ENCODE data around the gene FXYD3. TPM values are rescaled to one million over a fixed set of nuclear protein-coding genes. Genes with fewer than 3 reads are reported as not detected.

Gene FXYD3
- total RNA-seq, 1 donor from 2014 or later = not detected

DNA sequence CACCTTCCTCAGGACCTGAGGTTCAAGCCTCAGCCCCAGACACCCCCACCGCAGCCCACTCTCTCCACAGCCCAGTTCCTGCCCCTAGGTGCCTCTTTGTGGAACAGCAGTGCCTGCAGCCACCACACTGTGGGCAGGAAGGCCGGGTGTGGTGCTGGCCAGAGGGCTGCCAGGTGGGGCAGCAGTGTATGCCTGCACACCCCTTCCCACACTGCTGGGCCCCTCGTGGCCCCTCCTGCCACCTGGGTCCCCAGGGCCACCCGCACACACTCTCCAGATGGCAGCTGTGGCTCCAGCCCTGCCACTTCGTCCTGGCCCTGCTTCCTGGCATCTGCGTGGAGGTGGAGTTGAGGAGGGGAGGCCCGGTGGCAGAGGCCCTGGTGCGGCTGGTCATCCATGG, 39.0 kb upstream of the FXYD3 start:
- no peak overlapping the region for H3K4me3 Mint-ChIP-seq
- intact Hi-C loops (cut with micrococcal nuclease) = no loop called here
- no peaks in the 10 kb centered on the region for H3K27me3 Mint-ChIP-seq (ENCODE audit: insufficient read depth)
- H3K4me1 Mint-ChIP-seq (ENCODE audit: low read depth) = no peaks in the 10 kb centered on the region
- DNase-seq (ENCODE audit: low spot score) = no peak
- no peak overlapping the region for H3K27ac Mint-ChIP-seq
- H3K36me3 Mint-ChIP-seq (ENCODE audit: low read depth) = no peaks in the 10 kb centered on the region
- no peaks in the 10 kb centered on the region for H3K9me3 Mint-ChIP-seq

DNA sequence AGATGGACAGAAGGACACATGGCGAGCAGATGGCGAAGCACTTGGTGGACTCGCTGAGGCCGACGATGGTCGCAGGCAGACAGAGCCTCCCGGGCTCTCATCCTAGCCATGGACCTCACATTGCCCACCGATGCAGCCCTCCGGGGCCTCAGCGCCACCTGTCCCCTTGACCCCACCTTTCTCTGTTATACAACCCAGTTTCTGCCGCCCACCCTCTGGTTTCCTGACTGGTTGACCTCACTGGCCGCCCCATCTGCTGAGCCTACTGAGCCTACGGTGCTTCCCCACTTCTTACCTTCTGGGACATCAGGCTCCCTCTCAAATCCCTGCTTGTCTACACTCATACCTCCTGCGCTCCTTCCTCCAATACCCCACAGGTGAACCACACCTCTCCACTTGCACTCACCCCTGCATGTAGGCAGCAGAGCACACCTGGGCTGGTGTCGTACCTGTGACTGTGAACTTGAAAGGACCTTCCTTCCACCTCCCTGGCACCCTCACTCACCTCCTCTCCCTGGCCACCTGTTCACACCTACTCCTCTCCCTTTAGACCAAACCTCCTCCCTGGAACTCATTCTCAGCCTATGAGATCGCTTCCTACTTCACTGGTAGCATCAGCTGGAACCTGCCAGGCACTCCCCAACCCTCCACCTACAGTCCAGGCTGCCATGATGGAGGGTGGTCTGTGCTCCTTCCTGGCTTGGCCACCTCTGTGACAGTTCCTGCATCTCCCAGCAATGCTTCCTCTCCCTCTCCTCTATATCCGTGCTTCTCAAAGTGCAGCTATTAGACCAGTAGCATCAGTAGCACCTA, 38.0 kb upstream of the FXYD3 start:
- Mint-ChIP-seq H3K9me3 (no peaks in the 10 kb centered on the region), H3K36me3 (ENCODE audit: low read depth) (no peaks in the 10 kb centered on the region), H3K4me3 (no peak overlapping the region), H3K4me1 (ENCODE audit: low read depth) (no peaks in the 10 kb centered on the region), H3K27me3 (ENCODE audit: insufficient read depth) (no peaks in the 10 kb centered on the region), H3K27ac (no peak overlapping the region)
- no peak for DNase-seq (ENCODE audit: low spot score)
- intact Hi-C loops (cut with micrococcal nuclease) = no loop called here

DNA sequence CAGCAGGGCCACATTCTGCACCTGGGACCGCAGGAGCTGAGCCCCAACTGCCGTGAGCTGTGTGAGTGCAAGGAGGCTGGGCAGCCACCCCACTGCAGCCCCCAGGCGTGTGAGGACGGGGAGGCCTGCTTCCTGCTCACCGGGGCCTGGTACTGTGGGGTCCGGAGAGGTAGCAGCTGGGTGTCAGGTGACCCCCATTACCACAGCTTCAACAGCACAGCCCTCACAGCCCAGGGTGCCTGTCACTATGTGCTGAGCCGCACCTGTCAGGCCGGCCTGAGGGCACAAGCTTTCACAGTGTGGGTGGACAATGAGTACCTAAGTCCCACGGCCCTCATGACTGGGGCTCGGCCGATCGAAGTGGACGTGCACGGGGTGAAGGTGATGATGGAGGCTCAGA, 35.8 kb upstream of the FXYD3 start:
- Mint-ChIP-seq H3K4me3 (no peak overlapping the region), H3K27ac (no peak overlapping the region), H3K9me3 (no peaks in the 10 kb centered on the region), H3K4me1 (ENCODE audit: low read depth) (no peaks in the 10 kb centered on the region), H3K27me3 (ENCODE audit: insufficient read depth) (no peaks in the 10 kb centered on the region), H3K36me3 (ENCODE audit: low read depth) (no peaks in the 10 kb centered on the region)
- no peak for DNase-seq (ENCODE audit: low spot score)
- intact Hi-C loops (cut with micrococcal nuclease) = no loop called here

DNA sequence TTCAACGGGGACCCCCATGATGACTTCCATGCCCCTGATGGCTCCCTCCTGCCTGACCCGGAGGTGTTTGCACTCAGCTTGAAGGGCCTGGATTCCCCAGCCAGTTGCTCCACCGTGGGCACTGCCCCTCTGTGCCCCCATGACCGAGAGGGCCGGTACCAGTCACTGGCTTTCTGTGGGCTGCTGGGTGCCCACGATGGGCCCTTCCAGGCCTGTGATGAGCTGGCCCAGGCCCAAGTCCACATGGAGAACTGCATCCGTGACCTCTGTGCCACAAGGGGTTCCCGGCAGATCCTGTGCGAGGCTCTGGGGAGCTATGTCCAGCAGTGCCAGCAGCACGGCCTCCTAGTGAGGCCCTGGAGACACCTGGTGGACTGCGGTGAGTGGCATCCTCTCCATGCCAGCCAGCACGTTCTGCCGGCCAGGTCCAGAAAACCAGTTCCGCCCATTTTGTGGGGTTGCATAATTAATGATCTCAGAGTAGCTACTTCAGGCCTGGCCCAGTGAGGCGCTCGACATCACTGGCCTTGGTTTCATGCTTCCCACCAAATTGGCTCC, 34.9 kb upstream of the FXYD3 start:
- no peaks in the 10 kb centered on the region for H3K36me3 Mint-ChIP-seq (ENCODE audit: low read depth)
- no peak overlapping the region for H3K4me3 Mint-ChIP-seq
- intact Hi-C loops (cut with micrococcal nuclease) = no loop called here
- no peaks in the 10 kb centered on the region for H3K9me3 Mint-ChIP-seq
- no peak for DNase-seq (ENCODE audit: low spot score)
- no peaks in the 10 kb centered on the region for H3K27me3 Mint-ChIP-seq (ENCODE audit: insufficient read depth)
- no peak overlapping the region for H3K27ac Mint-ChIP-seq
- no peaks in the 10 kb centered on the region for H3K4me1 Mint-ChIP-seq (ENCODE audit: low read depth)

- no peaks in the 10 kb centered on the region for H3K27me3 Mint-ChIP-seq (ENCODE audit: insufficient read depth)
- DNase-seq (ENCODE audit: low spot score) = no peak
- H3K27ac Mint-ChIP-seq = no peak overlapping the region
- H3K36me3 Mint-ChIP-seq (ENCODE audit: low read depth) = no peaks in the 10 kb centered on the region
- no peak overlapping the region for H3K4me3 Mint-ChIP-seq
- intact Hi-C loops (cut with micrococcal nuclease) = no loop called here
- H3K4me1 Mint-ChIP-seq (ENCODE audit: low read depth) = no peaks in the 10 kb centered on the region
- H3K9me3 Mint-ChIP-seq = no peaks in the 10 kb centered on the region
Measured at GRCh38 chr19:35081201-35081600, 34.4 kb upstream of the FXYD3 start.

DNA sequence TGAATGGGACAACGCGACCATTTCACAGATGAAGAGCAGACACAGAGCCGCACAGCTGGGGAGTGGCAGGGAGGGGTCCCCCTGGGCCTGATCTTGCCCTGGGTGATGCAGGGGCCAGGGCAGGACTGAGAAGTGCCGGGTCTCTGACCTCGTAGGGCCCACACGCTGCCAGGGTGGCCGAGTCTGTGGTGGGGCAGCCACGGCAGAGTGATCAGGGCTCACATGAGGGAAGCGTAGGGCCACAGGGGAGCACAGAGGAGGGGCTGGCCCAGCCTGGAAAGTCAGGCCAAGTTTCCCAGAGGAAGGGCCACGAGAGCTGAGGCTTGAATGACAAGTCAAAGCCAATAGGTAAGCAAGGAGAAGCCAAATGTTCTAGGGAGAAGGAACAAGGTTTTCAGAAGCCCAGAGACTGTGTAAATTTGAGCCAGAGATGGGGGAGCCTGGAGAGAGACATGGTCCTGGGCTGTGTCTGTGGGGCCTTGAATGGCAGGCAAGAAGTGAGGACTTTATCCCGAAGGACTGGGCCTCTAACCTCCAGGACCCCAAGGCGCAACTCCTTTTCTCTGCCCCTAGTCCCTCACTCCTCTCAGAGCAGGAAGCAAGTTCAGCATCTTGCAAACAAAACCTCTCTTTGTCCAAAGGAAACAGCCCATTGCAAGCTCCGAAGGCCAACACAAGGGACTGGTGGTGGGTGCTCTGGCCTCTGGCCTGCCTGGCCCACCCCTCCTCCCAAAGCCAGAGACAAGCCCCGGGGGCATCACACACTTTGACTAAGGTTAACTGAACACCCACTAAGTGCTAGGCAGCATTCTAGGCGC, 31.7 kb upstream of the FXYD3 start:
- H3K36me3 Mint-ChIP-seq (ENCODE audit: low read depth) = no peaks in the 10 kb centered on the region
- no peak overlapping the region for H3K4me3 Mint-ChIP-seq
- no peak overlapping the region for H3K27ac Mint-ChIP-seq
- no peaks in the 10 kb centered on the region for H3K4me1 Mint-ChIP-seq (ENCODE audit: low read depth)
- intact Hi-C loops (cut with micrococcal nuclease) = no loop called here
- no peaks in the 10 kb centered on the region for H3K9me3 Mint-ChIP-seq
- H3K27me3 Mint-ChIP-seq (ENCODE audit: insufficient read depth) = no peaks in the 10 kb centered on the region
- no peak for DNase-seq (ENCODE audit: low spot score)

DNA sequence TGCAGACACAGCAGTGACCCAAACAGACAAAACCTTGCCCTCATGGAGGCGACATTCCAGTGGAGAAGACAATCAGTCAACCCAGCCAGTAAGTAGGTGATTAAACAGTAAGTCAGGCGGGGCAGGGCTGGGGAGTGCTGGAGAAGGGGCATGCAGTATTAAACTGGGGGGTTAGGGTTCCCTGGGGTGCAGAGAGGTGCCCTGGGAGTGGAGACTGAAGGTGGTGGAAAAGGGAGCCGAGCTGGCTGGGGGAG, 31.2 kb upstream of the FXYD3 start:
- DNase-seq (ENCODE audit: low spot score) = no peak
- Mint-ChIP-seq H3K27me3 (ENCODE audit: insufficient read depth) (no peaks in the 10 kb centered on the region), H3K4me1 (ENCODE audit: low read depth) (no peaks in the 10 kb centered on the region), H3K27ac (no peak overlapping the region), H3K36me3 (ENCODE audit: low read depth) (no peaks in the 10 kb centered on the region), H3K4me3 (no peak overlapping the region), H3K9me3 (no peaks in the 10 kb centered on the region)
- intact Hi-C loops (cut with micrococcal nuclease) = no loop called here

GRCh38 chr19:35085947-35086346, 29.7 kb upstream of the FXYD3 start:
- no peak for DNase-seq (ENCODE audit: low spot score)
- Mint-ChIP-seq H3K4me1 (ENCODE audit: low read depth) (no peaks in the 10 kb centered on the region), H3K36me3 (ENCODE audit: low read depth) (no peaks in the 10 kb centered on the region), H3K9me3 (no peaks in the 10 kb centered on the region), H3K27me3 (ENCODE audit: insufficient read depth) (no peaks in the 10 kb centered on the region), H3K27ac (no peak overlapping the region), H3K4me3 (no peak overlapping the region)
- intact Hi-C loops (cut with micrococcal nuclease) = no loop called here

GRCh38 chr19:35086455-35086854, 29.2 kb upstream of the FXYD3 start:
- H3K27ac Mint-ChIP-seq = no peak overlapping the region
- H3K27me3 Mint-ChIP-seq (ENCODE audit: insufficient read depth) = no peaks in the 10 kb centered on the region
- H3K9me3 Mint-ChIP-seq = no peaks in the 10 kb centered on the region
- no peak for DNase-seq (ENCODE audit: low spot score)
- no peak overlapping the region for H3K4me3 Mint-ChIP-seq
- intact Hi-C loops (cut with micrococcal nuclease) = no loop called here
- H3K36me3 Mint-ChIP-seq (ENCODE audit: low read depth) = no peaks in the 10 kb centered on the region
- no peaks in the 10 kb centered on the region for H3K4me1 Mint-ChIP-seq (ENCODE audit: low read depth)

DNA sequence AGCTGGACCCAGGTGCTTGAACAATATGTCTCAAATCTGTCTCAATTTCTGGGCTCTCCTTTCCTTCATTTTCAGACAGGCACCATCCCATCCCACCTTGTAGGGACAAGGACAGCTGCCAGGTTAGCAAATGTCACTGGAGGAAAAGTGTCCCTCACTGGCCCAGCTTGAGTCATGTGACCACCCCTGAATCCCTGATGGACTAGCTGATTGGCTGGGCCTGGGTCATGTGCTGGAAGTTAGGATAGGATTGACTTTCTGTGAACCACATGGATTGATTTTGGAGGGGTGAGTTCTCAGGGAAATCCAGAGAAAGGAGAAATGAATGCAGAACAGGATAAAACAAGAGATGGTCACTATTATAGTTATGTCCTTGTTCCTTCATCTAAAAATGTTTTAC, 28.2 kb upstream of the FXYD3 start:
- H3K9me3 Mint-ChIP-seq = no peaks in the 10 kb centered on the region
- DNase-seq (ENCODE audit: low spot score) = no peak
- intact Hi-C loops (cut with micrococcal nuclease) = no loop called here
- no peak overlapping the region for H3K4me3 Mint-ChIP-seq
- H3K4me1 Mint-ChIP-seq (ENCODE audit: low read depth) = no peaks in the 10 kb centered on the region
- no peaks in the 10 kb centered on the region for H3K36me3 Mint-ChIP-seq (ENCODE audit: low read depth)
- no peak overlapping the region for H3K27ac Mint-ChIP-seq
- H3K27me3 Mint-ChIP-seq (ENCODE audit: insufficient read depth) = peaks cover under 1% of the 10 kb centered on the region

- intact Hi-C loops (cut with micrococcal nuclease) = no loop called here
- DNase-seq (ENCODE audit: low spot score) = no peak
- H3K36me3 Mint-ChIP-seq (ENCODE audit: low read depth) = no peaks in the 10 kb centered on the region
- H3K27me3 Mint-ChIP-seq (ENCODE audit: insufficient read depth) = peaks cover 3% of the 10 kb centered on the region
- no peaks in the 10 kb centered on the region for H3K4me1 Mint-ChIP-seq (ENCODE audit: low read depth)
- no peaks in the 10 kb centered on the region for H3K9me3 Mint-ChIP-seq
- H3K4me3 Mint-ChIP-seq = no peak overlapping the region
- no peak overlapping the region for H3K27ac Mint-ChIP-seq
Measured at GRCh38 chr19:35088131-35088913, 27.3 kb upstream of the FXYD3 start.

GRCh38 chr19:35089554-35089953, 26.1 kb upstream of the FXYD3 start:
- H3K4me3 Mint-ChIP-seq = no peak overlapping the region
- H3K4me1 Mint-ChIP-seq (ENCODE audit: low read depth) = no peaks in the 10 kb centered on the region
- peaks cover 3% of the 10 kb centered on the region for H3K27me3 Mint-ChIP-seq (ENCODE audit: insufficient read depth)
- intact Hi-C loops (cut with micrococcal nuclease) = no loop called here
- H3K9me3 Mint-ChIP-seq = no peaks in the 10 kb centered on the region
- H3K36me3 Mint-ChIP-seq (ENCODE audit: low read depth) = no peaks in the 10 kb centered on the region
- no peak for DNase-seq (ENCODE audit: low spot score)
- no peak overlapping the region for H3K27ac Mint-ChIP-seq

DNA sequence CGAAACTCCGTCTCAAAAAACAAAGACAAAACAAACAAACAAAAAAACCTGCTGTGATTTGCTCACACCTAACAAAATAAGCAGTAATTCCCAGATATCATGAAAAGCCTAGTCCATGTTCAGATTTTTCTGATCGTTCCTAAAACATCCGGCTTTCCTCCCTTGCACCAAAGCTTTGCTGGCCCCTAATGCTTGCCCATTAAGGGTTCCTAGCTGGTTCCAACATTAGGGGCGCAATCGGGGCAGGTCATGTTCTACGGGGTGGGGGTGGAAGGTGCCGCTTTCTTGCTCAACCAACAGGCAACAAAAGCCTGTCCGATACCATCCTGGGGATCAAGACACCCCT, 25.5 kb upstream of the FXYD3 start:
- Mint-ChIP-seq H3K9me3 (no peaks in the 10 kb centered on the region), H3K4me1 (ENCODE audit: low read depth) (no peaks in the 10 kb centered on the region), H3K27ac (no peak overlapping the region), H3K27me3 (ENCODE audit: insufficient read depth) (peaks cover 3% of the 10 kb centered on the region), H3K36me3 (ENCODE audit: low read depth) (no peaks in the 10 kb centered on the region), H3K4me3 (no peak overlapping the region)
- intact Hi-C loops (cut with micrococcal nuclease) = loop anchor here (1.0 to 2.0 kb wide), 3 partner anchors 23 to 117 kb away; no protein-coding TSS in a partner anchor
- DNase-seq (ENCODE audit: low spot score) = no peak
